Smooth muscle cell (in vitro differentiated cells): ENCODE measurements around the gene VNN1. TPM values are rescaled to one million over a fixed set of nuclear protein-coding genes. Genes with fewer than 3 reads are reported as not detected.

Source experiments
- DNase-seq: peaks from one replicate; lab custom pipeline; 2025; ENCODE audit not compliant: unreplicated experiment; lab: John Stamatoyannopoulos, UW
- H2AFZ ChIP-seq: fragments of 200-600 bp; sonication (generic); 2 replicates; pipeline ENCODE4 v1.6.0; 2016; ENCODE audit warnings: antibody characterized with exemption, low read depth, mild to moderate bottlenecking
- H3F3A ChIP-seq: fragments of 200-600 bp; sonication (generic); 2 replicates; pipeline ENCODE4 v1.6.0; 2017; ENCODE audit warnings: antibody characterized with exemption, low read depth
- H3K27ac ChIP-seq: fragments of 200-600 bp; sonication (generic); 2 replicates; pipeline ENCODE4 v1.5.1; 2016; ENCODE audit warnings: low read depth, mild to moderate bottlenecking
- H3K27me3 ChIP-seq: fragments of 200-600 bp; sonication (generic); 2 replicates; pipeline ENCODE4 v1.6.1; 2016; ENCODE audit warnings: low read depth, mild to moderate bottlenecking
- H3K36me3 ChIP-seq: fragments of 200-600 bp; sonication (generic); 2 replicates; pipeline ENCODE4 v1.5.1; 2016; ENCODE audit warnings: low read depth
- H3K4me1 ChIP-seq: fragments of 200-600 bp; sonication (generic); 2 replicates; pipeline ENCODE4 v1.5.1; 2016; ENCODE audit warnings: low read depth
- H3K4me2 ChIP-seq: fragments of 200-600 bp; sonication (generic); 2 replicates; pipeline ENCODE4 v1.6.0; 2016; ENCODE audit warnings: mild to moderate bottlenecking
- H3K4me3 ChIP-seq: fragments of 200-600 bp; sonication (generic); 2 replicates; pipeline ENCODE4 v1.5.1; 2016; ENCODE audit warnings: mild to moderate bottlenecking
- H3K79me2 ChIP-seq: fragments of 200-600 bp; sonication (generic); 2 replicates; pipeline ENCODE4 v1.6.0; 2016; ENCODE audit warnings: low read depth, mild to moderate bottlenecking
- H3K9ac ChIP-seq: fragments of 200-600 bp; sonication (generic); 2 replicates; pipeline ENCODE4 v1.6.0; 2016; ENCODE audit warnings: low read depth
- H3K9me3 ChIP-seq: fragments of 200-600 bp; sonication (generic); replicated peaks from 2 replicates; pipeline ENCODE4 v1.5.1; 2016; ENCODE audit warnings: low read depth
- H4K20me1 ChIP-seq: fragments of 200-600 bp; sonication (generic); 2 replicates; pipeline ENCODE4 v1.6.0; 2016; ENCODE audit warnings: low read depth
- WGBS: methylation state at CpG from one replicate; pipeline ENCODE4 v1.1.7; 2016; ENCODE audit warnings: low lambda C conversion rate; 5-methylcytosine and 5-hydroxymethylcytosine counted together
- polyA plus RNA-seq: library from polyadenylated mRNA; unstranded; fragments of >200 nt; fragmentation: Nextera tagmentation; extraction: Ambion mirVana; gene quantifications from 2 replicates; pipeline ENCODE4 v1.2.1, GENCODE V29; 2016
- total RNA-seq: library from RNA; depleted of rRNA; stranded (reverse); fragments of >200 nt; gene quantifications from 2 replicates; pipeline ENCODE4 v1.2.3, GENCODE V29; 2014
- TF ChIP-seq, protein P1 (sequence below): fragments of 200-600 bp; sonication (generic); IDR thresholded peaks from 2 replicates; pipeline ENCODE4 v1.5.1; 2017; ENCODE audit warnings: borderline replicate concordance, mild to moderate bottlenecking, antibody characterized with exemption; ENCODE audit not compliant: insufficient read depth, poor library complexity, severe bottlenecking

Gene VNN1
- total and polyA plus RNA-seq, 2 experiments from 2014 or later = 0.22 to 0.99 TPM

DNA sequence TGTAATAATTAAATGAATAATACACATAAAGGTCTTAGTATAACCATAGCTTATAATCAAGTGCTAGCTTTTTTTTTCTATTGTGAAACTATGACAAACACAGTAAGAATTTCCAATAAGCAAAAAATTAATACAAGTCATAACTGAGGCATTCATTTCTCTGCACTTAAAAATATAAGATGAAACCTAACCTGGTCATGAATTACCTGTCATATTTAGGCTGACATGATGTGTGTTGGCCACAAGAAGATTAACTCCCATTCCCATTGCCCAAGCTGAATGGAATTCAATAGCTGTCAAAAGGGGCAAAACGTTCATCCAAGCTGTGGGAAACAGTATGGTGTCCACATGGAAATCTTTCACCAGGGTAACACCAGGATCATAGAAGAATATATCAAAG lies 38.4 kb upstream of the VNN1 start:
- Histone ChIP-seq H4K20me1 (no peaks in the 10 kb centered on the region), H3K9ac (no peak overlapping the region), H3K4me3 (no peak overlapping the region), H3K4me1 (no peaks in the 10 kb centered on the region), H3K4me2 (no peak overlapping the region), H3K27ac (no peak overlapping the region), H3K36me3 (no peaks in the 10 kb centered on the region), H3F3A (no peaks in the 10 kb centered on the region), H3K9me3 (no peaks in the 10 kb centered on the region), H3K79me2 (no peaks in the 10 kb centered on the region), H3K27me3 (peaks cover 6% of the 10 kb centered on the region), H2AFZ (no peak overlapping the region)
- 76% methylated on average over 1 of the region's 1 CpG for WGBS
- DNase-seq = no peak
- TF ChIP-seq, protein P1, sequence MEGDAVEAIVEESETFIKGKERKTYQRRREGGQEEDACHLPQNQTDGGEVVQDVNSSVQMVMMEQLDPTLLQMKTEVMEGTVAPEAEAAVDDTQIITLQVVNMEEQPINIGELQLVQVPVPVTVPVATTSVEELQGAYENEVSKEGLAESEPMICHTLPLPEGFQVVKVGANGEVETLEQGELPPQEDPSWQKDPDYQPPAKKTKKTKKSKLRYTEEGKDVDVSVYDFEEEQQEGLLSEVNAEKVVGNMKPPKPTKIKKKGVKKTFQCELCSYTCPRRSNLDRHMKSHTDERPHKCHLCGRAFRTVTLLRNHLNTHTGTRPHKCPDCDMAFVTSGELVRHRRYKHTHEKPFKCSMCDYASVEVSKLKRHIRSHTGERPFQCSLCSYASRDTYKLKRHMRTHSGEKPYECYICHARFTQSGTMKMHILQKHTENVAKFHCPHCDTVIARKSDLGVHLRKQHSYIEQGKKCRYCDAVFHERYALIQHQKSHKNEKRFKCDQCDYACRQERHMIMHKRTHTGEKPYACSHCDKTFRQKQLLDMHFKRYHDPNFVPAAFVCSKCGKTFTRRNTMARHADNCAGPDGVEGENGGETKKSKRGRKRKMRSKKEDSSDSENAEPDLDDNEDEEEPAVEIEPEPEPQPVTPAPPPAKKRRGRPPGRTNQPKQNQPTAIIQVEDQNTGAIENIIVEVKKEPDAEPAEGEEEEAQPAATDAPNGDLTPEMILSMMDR = no peak

DNA sequence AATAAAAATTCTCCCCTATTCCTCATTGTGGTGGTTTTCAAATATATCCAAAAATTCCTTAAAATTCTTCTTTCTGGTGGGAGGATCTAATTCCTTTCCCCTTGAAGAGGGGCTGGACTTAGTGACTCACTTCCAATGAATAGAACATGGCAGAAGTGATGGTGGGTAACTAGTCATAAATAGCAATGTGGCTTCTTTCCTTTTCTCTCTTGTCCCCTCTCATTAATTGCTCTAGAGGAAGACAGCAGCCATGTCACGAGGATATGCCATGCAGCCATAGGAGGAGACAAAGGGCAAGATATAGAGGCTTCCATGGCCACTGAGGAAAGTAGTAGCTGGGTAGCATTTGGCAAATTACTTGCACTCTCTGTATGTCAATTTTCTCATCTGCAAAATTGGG lies 38.0 kb upstream of the VNN1 start:
- DNase-seq = no peak
- H2AFZ ChIP-seq = no peak overlapping the region
- no peak overlapping the region for H3K4me2 ChIP-seq

DNA sequence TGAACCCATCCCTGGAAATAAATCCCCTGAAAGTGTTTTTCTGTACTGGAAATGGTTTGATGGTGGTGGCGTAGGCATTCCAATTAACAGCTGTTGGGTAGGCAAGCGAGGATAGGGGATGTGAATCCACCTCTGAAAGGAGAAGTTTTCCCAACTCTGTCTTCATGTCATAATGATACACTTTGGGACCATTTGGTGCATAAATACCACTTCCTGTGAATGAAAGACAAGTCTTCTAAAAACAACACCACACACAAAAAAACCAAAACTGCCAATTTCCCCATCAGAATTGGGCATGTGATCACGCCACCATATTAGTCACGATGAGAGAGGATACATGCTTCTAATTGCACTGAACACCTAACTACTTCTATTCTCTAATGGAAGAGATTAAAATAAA lies 37.5 kb upstream of the VNN1 start:
- Histone ChIP-seq H3K36me3 (no peaks in the 10 kb centered on the region), H3K27me3 (peaks cover 6% of the 10 kb centered on the region), H3K9ac (no peak overlapping the region), H3K4me3 (no peak overlapping the region), H3K4me1 (no peaks in the 10 kb centered on the region), H2AFZ (no peak overlapping the region), H3F3A (no peaks in the 10 kb centered on the region), H3K79me2 (no peaks in the 10 kb centered on the region), H3K4me2 (no peak overlapping the region), H3K27ac (no peak overlapping the region), H4K20me1 (no peaks in the 10 kb centered on the region), H3K9me3 (no peaks in the 10 kb centered on the region)
- DNase-seq = no peak
- TF ChIP-seq, protein P1 = no peak
- WGBS = 95% methylated on average over 4 of the region's 4 CpGs

More for the DNA sequence above, 38.0 kb upstream of the VNN1 start:
- WGBS = 82% methylated on average over 1 of the region's 1 CpG
- no peak overlapping the region for H3K9ac ChIP-seq
- no peaks in the 10 kb centered on the region for H3K4me1 ChIP-seq
- no peak overlapping the region for H3K4me3 ChIP-seq
- no peaks in the 10 kb centered on the region for H3K36me3 ChIP-seq
- H3K27me3 ChIP-seq = peaks cover 6% of the 10 kb centered on the region
- H4K20me1 ChIP-seq = no peaks in the 10 kb centered on the region
- H3F3A ChIP-seq = no peaks in the 10 kb centered on the region
- no peaks in the 10 kb centered on the region for H3K9me3 ChIP-seq
- H3K79me2 ChIP-seq = no peaks in the 10 kb centered on the region
- H3K27ac ChIP-seq = no peak overlapping the region
- TF ChIP-seq, protein P1 = no peak

DNA sequence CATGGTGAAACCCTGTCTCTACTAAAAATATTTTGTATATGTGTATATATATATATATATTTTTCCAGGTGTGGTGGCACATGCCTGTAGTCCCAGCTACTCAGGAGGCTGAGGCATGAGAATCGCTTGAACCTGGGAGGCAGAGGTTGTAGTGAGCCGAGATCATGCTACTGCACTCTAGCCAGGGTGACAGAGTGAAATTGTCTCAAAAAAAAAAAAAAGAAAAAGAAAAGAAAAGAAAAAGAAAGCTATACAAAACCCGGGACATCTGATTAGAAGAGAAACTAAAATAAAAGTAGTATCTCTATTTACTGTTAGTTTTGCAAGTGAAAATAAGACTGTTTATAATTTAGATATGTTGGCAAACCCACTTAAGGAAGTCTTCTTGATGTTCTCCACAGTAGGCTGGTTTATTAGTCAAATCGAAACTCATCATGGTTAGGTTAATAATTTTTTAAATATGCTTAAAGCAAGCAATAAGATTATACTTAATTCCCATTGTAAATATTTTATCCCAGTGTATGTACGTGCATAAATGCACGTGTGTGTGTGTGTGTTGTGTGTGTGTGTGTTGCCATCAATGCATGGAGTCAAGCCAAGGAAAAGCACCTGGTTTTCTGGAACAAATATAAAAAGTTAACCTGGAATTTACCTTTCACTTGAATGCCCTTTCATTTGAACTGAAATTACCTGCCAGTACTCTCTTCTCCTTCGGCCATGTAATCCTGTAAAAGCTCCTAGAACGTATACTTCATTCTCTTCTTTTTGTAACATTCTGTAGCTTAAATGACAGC lies 36.8 kb upstream of the VNN1 start:
- H3K4me3 ChIP-seq = no peak overlapping the region
- H3K36me3 ChIP-seq = no peaks in the 10 kb centered on the region
- no peaks in the 10 kb centered on the region for H3K79me2 ChIP-seq
- H4K20me1 ChIP-seq = no peaks in the 10 kb centered on the region
- H3K4me1 ChIP-seq = no peaks in the 10 kb centered on the region
- no peak for DNase-seq
- H3K27me3 ChIP-seq = peaks cover 1% of the 10 kb centered on the region
- H3F3A ChIP-seq = no peaks in the 10 kb centered on the region
- H3K9me3 ChIP-seq = no peaks in the 10 kb centered on the region
- H3K9ac ChIP-seq = no peak overlapping the region
- TF ChIP-seq, protein P1 = no peak
- no peak overlapping the region for H3K4me2 ChIP-seq
- H2AFZ ChIP-seq = no peak overlapping the region
- H3K27ac ChIP-seq = no peak overlapping the region
- WGBS = 77% methylated on average over 6 of the region's 8 CpGs
